ACC112 (cell line): Measurements from ENCODE around the gene MRPL55.

Source experiments
- H2AFZ ChIP-seq: fragments of 200-600 bp; sonication (generic); one replicate; pipeline ENCODE4 v1.6.0; 2017; ENCODE audit warnings: antibody characterized with exemption, low read length; ENCODE audit not compliant: unreplicated experiment
- H3K27ac ChIP-seq: fragments of 200-600 bp; sonication (generic); 2 replicates; pipeline ENCODE4 v1.5.1; 2014; ENCODE audit warnings: low read depth, mild to moderate bottlenecking, antibody characterized with exemption, low read length, moderate library complexity
- H3K27me3 ChIP-seq: fragments of 200-600 bp; sonication (generic); 2 replicates; pipeline ENCODE4 v1.6.1; 2014; ENCODE audit warnings: mild to moderate bottlenecking, antibody characterized with exemption, low read length, moderate library complexity, mixed read lengths; ENCODE audit not compliant: insufficient read depth
- H3K36me3 ChIP-seq: fragments of 200-600 bp; sonication (generic); 2 replicates; pipeline ENCODE4 v1.6.1; 2016; ENCODE audit warnings: mild to moderate bottlenecking, antibody characterized with exemption, low read length, moderate library complexity, mixed read lengths; ENCODE audit not compliant: insufficient read depth
- H3K4me1 ChIP-seq: fragments of 200-600 bp; sonication (generic); one replicate; pipeline ENCODE4 v1.6.1; 2016; ENCODE audit warnings: low read length, mixed read lengths; ENCODE audit not compliant: insufficient read depth, unreplicated experiment, control insufficient read depth
- H3K4me3 ChIP-seq: fragments of 200-600 bp; sonication (generic); 2 replicates; pipeline ENCODE4 v1.5.1; 2014; ENCODE audit warnings: mild to moderate bottlenecking, low read depth, low read length
- H3K79me2 ChIP-seq: fragments of 200-600 bp; sonication (generic); one replicate; pipeline ENCODE4 v1.6.0; 2016; ENCODE audit warnings: low read length; ENCODE audit not compliant: control insufficient read depth, unreplicated experiment, insufficient read depth

MRPL55 gene

DNA sequence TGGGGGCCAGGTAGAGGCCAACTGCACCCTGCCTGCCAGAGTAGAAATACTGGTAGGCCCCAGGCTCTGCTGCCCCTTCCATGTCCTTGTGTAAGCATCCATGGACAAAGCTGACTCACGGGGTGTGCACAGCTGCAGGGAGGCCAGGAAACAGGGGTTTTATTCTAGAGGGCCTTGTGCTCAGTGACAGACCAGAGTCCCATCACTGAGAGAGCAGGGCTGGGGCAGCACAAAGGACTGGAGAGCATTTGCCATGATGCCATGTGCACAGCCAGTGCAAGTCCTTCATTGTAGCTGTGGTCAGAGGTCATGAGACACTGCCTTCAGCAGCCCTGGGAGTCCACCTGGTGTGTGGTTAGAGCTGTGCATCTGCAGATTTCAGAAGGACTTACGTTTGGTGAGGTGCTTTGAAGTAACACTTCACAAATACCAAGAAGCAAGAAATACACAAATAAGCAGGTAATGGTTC is 18.5 kb downstream of the MRPL55 start:
- Histone ChIP-seq H2AFZ (no peak overlapping the region), H3K27me3 (no peaks in the 10 kb centered on the region), H3K36me3 (peaks cover 33% of the 10 kb centered on the region), H3K4me3 (no peak overlapping the region; the same call in 1 of the 2 replicates), H3K4me1 (peaks cover 55% of the 10 kb centered on the region), H3K27ac (peak overlapping the region; percentile 89; the same call in 1 of the 2 replicates), H3K79me2 (peaks cover 100% of the 10 kb centered on the region)

DNA sequence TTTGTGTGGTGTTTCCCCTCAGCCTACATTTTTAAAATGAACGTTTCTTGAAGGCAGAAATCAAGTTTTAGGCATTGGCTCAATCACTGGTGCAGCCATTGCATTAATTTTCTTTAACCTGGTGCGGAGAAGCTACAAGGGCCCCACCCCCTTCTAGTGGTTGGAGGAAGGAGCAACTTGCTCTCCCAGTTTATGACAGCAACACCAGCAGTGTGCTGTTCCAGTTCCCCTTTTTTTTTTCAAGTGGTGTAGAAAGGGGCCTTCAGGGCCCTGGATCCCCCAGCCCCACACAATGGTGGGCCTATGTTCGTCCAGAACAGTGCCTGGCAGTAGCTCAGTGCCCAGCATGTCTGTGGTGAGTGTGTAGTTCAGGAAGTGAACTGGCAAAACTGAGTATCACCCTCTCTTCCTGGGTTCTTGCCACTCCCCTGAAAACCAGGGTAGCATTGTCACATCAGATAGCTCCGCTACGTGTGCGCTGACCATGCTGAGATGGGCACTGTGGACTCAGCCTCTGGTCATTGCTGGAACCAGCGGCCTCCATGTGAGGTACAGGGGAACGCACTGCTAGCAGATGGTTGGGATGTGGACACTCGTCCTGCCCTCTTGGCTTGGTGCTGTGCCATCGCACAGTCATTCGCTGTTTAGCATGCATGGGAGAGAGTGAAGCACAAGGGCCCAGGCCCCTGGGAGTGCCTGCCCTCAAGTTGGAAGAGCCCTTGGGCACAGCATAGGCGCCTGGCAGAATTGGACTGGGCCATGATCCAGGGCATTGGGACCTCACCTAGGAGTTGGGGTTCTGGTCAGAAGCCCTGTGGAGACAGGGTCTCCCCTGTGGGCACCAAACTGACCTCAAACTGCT is 19.3 kb downstream of the MRPL55 start:
- Histone ChIP-seq H2AFZ (no peak overlapping the region), H3K4me3 (peak overlapping the region; percentile 12; the same call in 1 of the 2 replicates), H3K27me3 (no peaks in the 10 kb centered on the region), H3K27ac (peak overlapping the region; percentile 89; the same call in 1 of the 2 replicates), H3K79me2 (peaks cover 100% of the 10 kb centered on the region), H3K4me1 (peaks cover 64% of the 10 kb centered on the region), H3K36me3 (peaks cover 25% of the 10 kb centered on the region)

DNA sequence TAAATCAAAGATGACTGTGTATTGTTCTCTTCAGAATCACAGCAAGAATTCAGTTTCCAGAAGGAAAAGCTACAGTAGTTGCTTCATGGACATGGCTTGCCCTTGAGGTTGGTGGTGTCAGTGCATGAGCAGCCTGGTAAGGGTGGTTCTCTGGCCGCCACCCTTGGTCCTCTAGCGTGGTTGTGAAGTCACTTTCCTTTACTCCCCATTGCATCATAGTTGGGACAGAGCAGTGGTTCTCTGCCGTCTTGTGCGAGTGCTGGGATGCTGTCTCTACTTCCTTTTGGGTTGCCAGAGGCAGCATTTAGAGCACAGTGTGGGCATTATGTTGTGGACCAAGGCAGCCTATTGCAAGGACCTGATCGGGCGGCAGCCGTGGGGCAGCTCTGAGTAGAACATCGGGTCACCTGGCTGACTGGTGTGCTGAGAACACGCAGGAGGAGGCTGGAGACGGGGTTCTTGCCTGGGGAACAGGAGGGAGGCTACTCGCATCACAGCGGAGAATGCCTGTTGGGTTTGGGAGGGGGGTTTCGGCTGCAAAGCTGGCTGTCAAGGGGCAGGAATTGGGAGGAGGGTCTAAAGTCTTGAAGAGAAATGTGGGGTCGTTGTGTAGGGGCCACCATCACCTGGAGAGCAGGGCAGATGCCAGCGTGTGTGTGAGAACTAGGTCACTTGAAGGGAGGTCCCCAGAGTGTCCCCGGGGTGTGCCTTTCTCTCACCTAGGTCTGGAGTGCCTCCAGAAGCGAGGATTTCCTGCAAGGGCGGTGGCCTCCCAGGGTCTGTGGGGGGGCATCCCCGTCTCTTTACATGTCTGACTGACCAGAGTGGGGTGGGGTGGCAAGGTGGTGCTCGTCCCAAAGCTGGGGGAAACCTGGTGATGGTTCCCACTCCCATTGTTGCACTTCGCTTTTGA is 20.3 kb downstream of the MRPL55 start:
- peaks cover 66% of the 10 kb centered on the region for H3K4me1 ChIP-seq
- H3K36me3 ChIP-seq: peaks cover 16% of the 10 kb centered on the region; the same call in 1 of the 2 replicates
- H3K4me3 ChIP-seq: peak overlapping the region; percentile 59; the same call in 1 of the 2 replicates
- no peak overlapping the region for H2AFZ ChIP-seq
- H3K79me2 ChIP-seq: peaks cover 100% of the 10 kb centered on the region
- H3K27ac ChIP-seq: peak overlapping the region; percentile 89
- no peaks in the 10 kb centered on the region for H3K27me3 ChIP-seq

DNA sequence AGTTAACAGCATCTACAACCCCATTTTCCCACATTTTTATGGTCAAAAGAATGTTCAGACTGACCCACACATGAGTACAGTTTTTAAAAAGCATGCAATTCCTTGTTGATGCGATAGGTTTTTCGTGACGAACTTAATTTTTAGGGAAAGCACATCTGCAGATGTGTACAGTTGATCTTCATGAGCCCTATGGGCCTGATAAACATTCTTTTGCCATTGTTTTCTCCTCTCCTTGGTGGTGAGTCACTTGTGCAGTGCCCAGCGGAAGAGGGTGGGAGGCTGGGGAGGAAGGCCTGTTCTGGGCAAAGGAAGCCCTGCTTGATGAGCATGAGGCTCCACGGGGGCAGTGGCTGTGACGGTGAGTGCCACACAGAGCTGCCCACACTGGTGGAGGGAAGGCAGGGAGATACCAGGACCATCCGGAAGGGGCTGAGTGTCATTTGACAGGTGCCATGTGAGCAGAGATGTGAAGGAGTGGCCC is 21.3 kb downstream of the MRPL55 start:
- peak overlapping the region; percentile 89 for H3K27ac ChIP-seq
- peaks cover 13% of the 10 kb centered on the region; the same call in 1 of the 2 replicates for H3K36me3 ChIP-seq
- peak overlapping the region; percentile 59 for H3K4me3 ChIP-seq
- peaks cover 100% of the 10 kb centered on the region for H3K79me2 ChIP-seq
- H3K27me3 ChIP-seq: no peaks in the 10 kb centered on the region
- H2AFZ ChIP-seq: no peak overlapping the region
- H3K4me1 ChIP-seq: peaks cover 66% of the 10 kb centered on the region

DNA sequence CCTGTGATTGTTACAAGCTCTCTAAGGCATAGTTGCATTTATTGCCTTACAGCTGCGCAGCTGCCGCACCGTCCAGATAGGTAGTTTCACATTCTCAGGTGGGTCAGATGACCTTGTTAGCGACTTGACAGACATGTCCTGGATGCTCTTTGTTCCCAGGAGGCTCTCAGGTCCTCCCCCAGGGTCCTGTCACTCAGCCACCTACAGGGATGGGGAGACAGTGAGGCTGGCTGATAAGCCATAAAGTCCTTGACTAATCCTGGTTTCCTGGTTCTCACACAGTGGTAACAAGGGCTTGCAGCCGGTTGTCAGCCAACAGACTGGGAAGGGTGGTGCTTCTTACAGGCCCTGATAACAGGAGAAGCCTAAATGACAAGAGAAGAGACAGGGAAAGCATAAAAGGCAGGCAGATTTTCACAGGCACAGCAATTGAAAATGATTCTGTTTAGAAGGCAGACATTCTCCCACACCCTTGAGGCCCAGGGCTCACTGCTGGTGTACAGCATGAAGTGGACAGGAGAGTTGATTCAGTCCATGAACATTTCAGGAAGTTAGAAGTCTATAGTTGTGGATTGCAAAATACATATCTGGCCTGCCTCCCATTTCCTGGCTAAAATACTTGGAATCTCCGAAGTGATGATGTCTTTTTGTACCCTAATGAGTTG is 23.7 kb downstream of the MRPL55 start:
- Histone ChIP-seq H3K27me3 (no peaks in the 10 kb centered on the region), H3K36me3 (no peaks in the 10 kb centered on the region; the same call in 1 of the 2 replicates), H2AFZ (no peak overlapping the region), H3K79me2 (peaks cover 93% of the 10 kb centered on the region), H3K27ac (peak overlapping the region; percentile 89), H3K4me3 (peak overlapping the region; percentile 90), H3K4me1 (peaks cover 57% of the 10 kb centered on the region)

DNA sequence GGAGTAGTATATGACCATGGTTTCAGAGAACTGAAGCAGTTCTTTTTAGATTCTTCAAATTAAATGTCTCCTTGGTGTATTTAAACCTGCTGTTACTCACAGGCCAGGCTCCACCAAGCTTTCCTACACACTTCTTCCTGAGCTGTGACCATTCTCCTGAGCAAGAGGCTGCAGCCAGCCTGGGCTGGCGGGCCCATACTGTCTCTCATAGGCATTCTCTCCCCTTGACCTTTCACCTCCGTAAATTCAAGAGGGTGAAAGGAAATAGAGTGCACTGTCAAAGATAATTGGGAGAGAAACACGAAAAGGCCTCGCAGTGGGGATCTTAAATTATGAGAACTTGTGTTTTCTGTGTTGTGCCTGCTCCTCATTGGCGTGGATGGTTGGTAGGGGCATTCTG is 24.3 kb downstream of the MRPL55 start:
- Histone ChIP-seq H2AFZ (no peak overlapping the region), H3K4me1 (peaks cover 51% of the 10 kb centered on the region), H3K4me3 (peak overlapping the region; percentile 90), H3K27me3 (no peaks in the 10 kb centered on the region), H3K36me3 (no peaks in the 10 kb centered on the region; the same call in 1 of the 2 replicates), H3K27ac (peak overlapping the region; percentile 89), H3K79me2 (peaks cover 93% of the 10 kb centered on the region)

DNA sequence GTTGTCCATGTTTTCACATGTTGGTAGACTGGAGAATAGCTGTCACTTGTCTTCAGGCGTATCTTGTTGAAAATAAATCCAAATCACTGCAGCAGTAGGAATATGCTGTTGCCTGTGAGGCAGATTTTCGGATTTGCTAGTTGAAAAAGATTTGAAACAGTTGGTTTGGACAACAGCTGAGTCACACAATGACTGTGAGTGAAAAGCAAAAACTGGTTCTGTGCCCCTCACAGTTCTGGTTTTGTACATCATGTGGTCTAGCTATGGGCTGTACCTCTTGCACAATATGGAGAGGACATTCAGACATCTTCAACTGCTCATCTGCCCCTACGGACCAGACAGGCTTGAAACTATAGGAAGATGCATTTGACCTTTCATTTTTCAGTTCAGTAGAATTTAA is 24.8 kb downstream of the MRPL55 start:
- peak overlapping the region; percentile 89 for H3K27ac ChIP-seq
- H3K4me1 ChIP-seq: peaks cover 46% of the 10 kb centered on the region
- peak overlapping the region; percentile 90 for H3K4me3 ChIP-seq
- H3K27me3 ChIP-seq: no peaks in the 10 kb centered on the region
- H3K79me2 ChIP-seq: peaks cover 93% of the 10 kb centered on the region
- no peak overlapping the region for H2AFZ ChIP-seq
- no peaks in the 10 kb centered on the region; the same call in 1 of the 2 replicates for H3K36me3 ChIP-seq

DNA sequence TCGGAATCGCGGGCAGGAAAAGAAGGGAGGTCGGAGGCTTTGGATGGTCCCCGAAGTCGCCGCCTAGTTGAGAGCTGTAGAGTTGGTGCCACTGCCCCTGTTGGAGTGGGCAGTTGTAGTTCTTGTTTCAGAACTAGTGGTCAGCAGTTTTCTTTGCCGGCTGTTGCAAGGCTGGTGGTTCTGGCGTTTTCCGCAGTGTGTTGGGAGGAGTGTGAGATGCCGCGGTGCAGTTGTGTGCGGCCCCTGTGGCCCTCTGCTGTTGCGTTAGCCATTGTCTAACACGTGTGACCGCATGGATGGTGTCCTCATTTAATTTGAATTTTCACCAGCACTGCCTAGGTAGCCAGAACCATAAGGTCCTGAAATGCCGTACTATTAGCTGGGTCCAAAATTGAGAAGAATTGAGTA is 25.2 kb downstream of the MRPL55 start:
- Histone ChIP-seq H2AFZ (no peak overlapping the region), H3K4me3 (peak overlapping the region; percentile 90), H3K4me1 (peaks cover 41% of the 10 kb centered on the region), H3K79me2 (peaks cover 90% of the 10 kb centered on the region), H3K27me3 (no peaks in the 10 kb centered on the region), H3K36me3 (no peaks in the 10 kb centered on the region; the same call in 1 of the 2 replicates), H3K27ac (peak overlapping the region; percentile 89)

DNA sequence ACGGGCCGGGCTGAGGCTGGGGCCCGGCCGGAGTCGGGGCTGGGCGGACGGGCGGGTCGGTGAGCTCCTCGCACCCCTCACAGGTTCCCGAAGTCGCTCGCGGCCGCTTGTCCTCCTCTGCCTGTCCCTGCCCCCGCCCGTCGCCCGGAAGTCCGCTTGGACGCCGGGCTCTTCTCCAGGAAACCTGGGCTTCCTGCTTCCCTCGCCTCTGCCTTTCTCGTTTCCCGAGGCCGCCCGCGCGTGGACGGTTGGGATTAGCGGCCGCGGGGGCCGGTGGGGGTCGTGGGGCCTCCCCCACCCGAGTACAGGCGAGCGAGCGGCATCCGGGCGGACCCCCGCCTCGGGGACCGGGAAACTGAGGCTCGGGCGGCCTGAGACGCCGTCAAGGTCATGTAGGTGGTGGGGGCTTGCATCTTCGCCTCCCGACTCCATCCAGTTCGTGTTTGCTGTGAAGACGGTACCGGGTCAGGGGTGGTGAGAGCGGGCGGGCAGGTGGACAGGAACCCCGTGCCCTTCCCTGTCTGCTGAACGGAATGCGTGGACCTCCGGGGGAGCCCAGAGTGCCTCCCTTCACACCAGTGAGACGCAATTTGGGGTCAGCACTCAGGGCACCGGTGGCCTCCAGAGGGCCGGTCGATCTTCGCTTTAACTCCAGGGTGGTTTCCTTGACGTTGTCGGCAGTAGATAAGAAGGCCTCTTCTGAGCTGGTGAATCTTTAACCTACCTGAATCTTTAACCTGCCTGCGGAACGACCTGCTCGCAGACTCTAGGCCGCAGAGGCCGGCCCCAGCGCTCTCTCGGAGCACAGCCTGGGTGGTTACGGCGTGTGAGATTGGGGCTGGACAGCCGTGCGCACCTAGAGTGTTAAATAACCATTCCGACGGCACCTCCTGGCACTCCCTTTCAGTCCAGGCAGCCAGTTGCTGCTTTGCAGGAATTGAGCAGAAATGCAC is 25.9 kb downstream of the MRPL55 start:
- peak overlapping the region; percentile 90 for H3K4me3 ChIP-seq
- no peaks in the 10 kb centered on the region; the same call in 1 of the 2 replicates for H3K36me3 ChIP-seq
- H2AFZ ChIP-seq: no peak overlapping the region
- peak overlapping the region; percentile 89 for H3K27ac ChIP-seq
- peaks cover 83% of the 10 kb centered on the region for H3K79me2 ChIP-seq
- H3K4me1 ChIP-seq: peaks cover 34% of the 10 kb centered on the region
- no peaks in the 10 kb centered on the region for H3K27me3 ChIP-seq
